H1 (cell line): ENCODE measurements around the gene SLC25A42. TPM values are rescaled to one million over a fixed set of nuclear protein-coding genes. Genes with fewer than 3 reads are reported as not detected.

ENCODE experiments used
- ASH2L ChIP-seq: fragments of 200-600, 300-600 bp; sonication (generic); IDR thresholded peaks from one replicate; pipeline ENCODE4 v1.7.1; 2017; ENCODE audit warnings: low read length
- SAP30 ChIP-seq: fragments of 300-600 bp; sonication (generic); IDR thresholded peaks from 2 replicates; pipeline ENCODE4 v1.7.1; 2012; ENCODE audit warnings: low read length, moderate library complexity, mild to moderate bottlenecking, inconsistent platforms; ENCODE audit not compliant: insufficient read depth, insufficient replicate concordance
- polyA plus RNA-seq, 7 experiments: library from polyadenylated mRNA; depleted of rRNA in 3 of 7; stranded (reverse) in 5 of 7; unstranded in 2 of 7; fragments of >200 nt in 5 of 7; fragments of 200-250 nt in 2 of 7; gene quantifications; 1 replicate in 5 of 7; 2 replicates in 1 of 7; 4 replicates in 1 of 7; pipeline versions ENCODE4 v1.2.1 to v1.2.3, GENCODE V29; 2011 to 2013; ENCODE audit warnings: missing spikeins in 2 of 7, mixed read lengths in 2 of 7
- total RNA-seq: library from RNA; stranded (reverse); fragmentation: NEBNext Ultra II Directional; extraction: Animal tissue kit (Norgen Biotek cat#: 25700); gene quantifications from 2 replicates; pipeline ENCODE4 v1.2.1, GENCODE V29; 2021

SLC25A42 gene
- total and polyA plus RNA-seq, 2 of the 8 experiments (the other 6 are each of a cell fraction or from before 2014, with no cell fraction given): 5.9 to 6.2 TPM

GRCh38 chr19:19032420-19033175, 31.2 kb upstream of the SLC25A42 start (continued):
- peak; percentile 25 for TF ChIP-seq SAP30
- peak; percentile 33 for TF ChIP-seq ASH2L
